GM19043 (cell line): ENCODE data around the gene SH3D19.

Experiments
- ATAC-seq: cut with Tn5 transposase; IDR thresholded peaks from one replicate; pipeline ENCODE4 v1.9.1; 2021; ENCODE audit warnings: low read depth; ENCODE audit not compliant: unreplicated experiment

SH3D19 gene

GRCh38 chr4:151202851-151203455 lies 122.5 kb downstream of the SH3D19 start:
- no peak for ATAC-seq

GRCh38 chr4:151202381-151202780 lies 123.0 kb downstream of the SH3D19 start:
- ATAC-seq: no peak

GRCh38 chr4:151199319-151200190 lies 125.8 kb downstream of the SH3D19 start:
- ATAC-seq: no peak

GRCh38 chr4:151198748-151199147 lies 126.7 kb downstream of the SH3D19 start:
- no peak for ATAC-seq

GRCh38 chr4:151197247-151197646 lies 128.2 kb downstream of the SH3D19 start:
- ATAC-seq: no peak

GRCh38 chr4:151195801-151196200 lies 129.6 kb downstream of the SH3D19 start:
- ATAC-seq: no peak

- ATAC-seq: no peak
Measured at GRCh38 chr4:151193414-151193813, 132.0 kb downstream of the SH3D19 start.

GRCh38 chr4:151192556-151193235 lies 132.7 kb downstream of the SH3D19 start:
- ATAC-seq: no peak

GRCh38 chr4:151184523-151185458 lies 140.6 kb downstream of the SH3D19 start:
- no peak for ATAC-seq

GRCh38 chr4:151182455-151182996 lies 142.9 kb downstream of the SH3D19 start:
- no peak for ATAC-seq

- ATAC-seq: no peak
Measured at GRCh38 chr4:151176685-151177084, 148.7 kb downstream of the SH3D19 start.

- ATAC-seq: no peak
Measured at GRCh38 chr4:151175754-151176631, 149.4 kb downstream of the SH3D19 start.

GRCh38 chr4:151175233-151175632 lies 150.2 kb downstream of the SH3D19 start:
- ATAC-seq: no peak

- no peak for ATAC-seq
Measured at GRCh38 chr4:151174784-151175183, 150.6 kb downstream of the SH3D19 start.

- no peak for ATAC-seq
Measured at GRCh38 chr4:151173871-151174270, 151.5 kb downstream of the SH3D19 start.

- ATAC-seq: no peak
Measured at GRCh38 chr4:151169900-151170299, 155.5 kb downstream of the SH3D19 start.

GRCh38 chr4:151169223-151169622 lies 156.2 kb downstream of the SH3D19 start:
- no peak for ATAC-seq

- no peak for ATAC-seq
Measured at GRCh38 chr4:151167561-151167960, 157.8 kb downstream of the SH3D19 start.

- no peak for ATAC-seq
Measured at GRCh38 chr4:151166636-151167035, 158.8 kb downstream of the SH3D19 start.
